ENCODE data around the gene SMAD9.

Gene SMAD9

GRCh38 chr13:36919833-36920615 is at the start of gene SMAD9:
Gene SMAD9, minus strand, starts transcription at chr13:36920238. Its CDS starts 40,549 bp downstream, at chr13:36879689.
- H3K4me1 Mint-ChIP-seq (ENCODE audit: low read depth), result peaks cover 12% of the 10 kb centered on the region
- H3K27me3 Mint-ChIP-seq, result peaks cover 45% of the 10 kb centered on the region
- H3K9me3 Mint-ChIP-seq (ENCODE audit: low read depth), result no peaks in the 10 kb centered on the region
- H3K4me3 Mint-ChIP-seq, result peak within 1 kb of the TSS; percentile 75
- no peaks in the 10 kb centered on the region for H3K36me3 Mint-ChIP-seq
- no peak within 1 kb of the TSS for H3K27ac Mint-ChIP-seq

- Mint-ChIP-seq H3K9me3 (ENCODE audit: low read depth) (no peaks in the 10 kb centered on the region), H3K4me1 (ENCODE audit: low read depth) (peaks cover 6% of the 10 kb centered on the region), H3K27me3 (no peaks in the 10 kb centered on the region), H3K27ac (no peak overlapping the region), H3K36me3 (peaks cover 10% of the 10 kb centered on the region), H3K4me3 (no peak overlapping the region)
These were observed 46.4 kb upstream of the SMAD9 start for GRCh38 chr13:36966404-36966803.

- no peak overlapping the region for H3K4me3 Mint-ChIP-seq
- H3K36me3 Mint-ChIP-seq, result peaks cover 10% of the 10 kb centered on the region
- no peaks in the 10 kb centered on the region for H3K9me3 Mint-ChIP-seq (ENCODE audit: low read depth)
- peaks cover 6% of the 10 kb centered on the region for H3K4me1 Mint-ChIP-seq (ENCODE audit: low read depth)
- no peak overlapping the region for H3K27ac Mint-ChIP-seq
- no peaks in the 10 kb centered on the region for H3K27me3 Mint-ChIP-seq
These were observed 45.7 kb upstream of the SMAD9 start for GRCh38 chr13:36965767-36966166.

GRCh38 chr13:36959456-36960116 is 39.5 kb upstream of the SMAD9 start:
- no peaks in the 10 kb centered on the region for H3K9me3 Mint-ChIP-seq (ENCODE audit: low read depth)
- no peaks in the 10 kb centered on the region for H3K27me3 Mint-ChIP-seq
- peaks cover 10% of the 10 kb centered on the region for H3K4me1 Mint-ChIP-seq (ENCODE audit: low read depth)
- no peak overlapping the region for H3K27ac Mint-ChIP-seq
- peaks cover 12% of the 10 kb centered on the region for H3K36me3 Mint-ChIP-seq
- no peak overlapping the region for H3K4me3 Mint-ChIP-seq

GRCh38 chr13:36954542-36954941 is 34.5 kb upstream of the SMAD9 start:
- H3K27ac Mint-ChIP-seq, result no peak overlapping the region
- H3K4me3 Mint-ChIP-seq, result no peak overlapping the region
- no peaks in the 10 kb centered on the region for H3K9me3 Mint-ChIP-seq (ENCODE audit: low read depth)
- no peaks in the 10 kb centered on the region for H3K27me3 Mint-ChIP-seq
- H3K36me3 Mint-ChIP-seq, result peaks cover 19% of the 10 kb centered on the region
- H3K4me1 Mint-ChIP-seq (ENCODE audit: low read depth), result peaks cover 6% of the 10 kb centered on the region

GRCh38 chr13:36950920-36951319 is 30.9 kb upstream of the SMAD9 start:
- no peaks in the 10 kb centered on the region for H3K9me3 Mint-ChIP-seq (ENCODE audit: low read depth)
- no peak overlapping the region for H3K4me3 Mint-ChIP-seq
- H3K36me3 Mint-ChIP-seq, result peaks cover 29% of the 10 kb centered on the region
- no peak overlapping the region for H3K27ac Mint-ChIP-seq
- H3K4me1 Mint-ChIP-seq (ENCODE audit: low read depth), result no peaks in the 10 kb centered on the region
- H3K27me3 Mint-ChIP-seq, result no peaks in the 10 kb centered on the region

- Mint-ChIP-seq H3K36me3 (peaks cover 31% of the 10 kb centered on the region), H3K27me3 (no peaks in the 10 kb centered on the region), H3K27ac (no peak overlapping the region), H3K9me3 (ENCODE audit: low read depth) (no peaks in the 10 kb centered on the region), H3K4me3 (no peak overlapping the region), H3K4me1 (ENCODE audit: low read depth) (no peaks in the 10 kb centered on the region)
These were observed 30.3 kb upstream of the SMAD9 start for GRCh38 chr13:36950330-36950729.

- no peaks in the 10 kb centered on the region for H3K27me3 Mint-ChIP-seq
- no peak overlapping the region for H3K27ac Mint-ChIP-seq
- H3K4me3 Mint-ChIP-seq, result no peak overlapping the region
- H3K36me3 Mint-ChIP-seq, result peaks cover 18% of the 10 kb centered on the region
- peaks cover 18% of the 10 kb centered on the region for H3K9me3 Mint-ChIP-seq (ENCODE audit: low read depth)
- no peaks in the 10 kb centered on the region for H3K4me1 Mint-ChIP-seq (ENCODE audit: low read depth)
These were observed 25.0 kb upstream of the SMAD9 start for GRCh38 chr13:36945078-36945477.

GRCh38 chr13:36925603-36926002 is 5.6 kb upstream of the SMAD9 start:
- peaks cover 3% of the 10 kb centered on the region for H3K4me1 Mint-ChIP-seq (ENCODE audit: low read depth)
- H3K36me3 Mint-ChIP-seq, result no peaks in the 10 kb centered on the region
- no peaks in the 10 kb centered on the region for H3K9me3 Mint-ChIP-seq (ENCODE audit: low read depth)
- peaks cover 33% of the 10 kb centered on the region for H3K27me3 Mint-ChIP-seq
- no peak overlapping the region for H3K4me3 Mint-ChIP-seq
- no peak overlapping the region for H3K27ac Mint-ChIP-seq

- no peak overlapping the region for H3K27ac Mint-ChIP-seq
These were observed 4.0 kb upstream of the SMAD9 start for GRCh38 chr13:36924001-36924400.

GRCh38 chr13:36921631-36922301 is 1.7 kb upstream of the SMAD9 start:
- H3K4me3 Mint-ChIP-seq, result no peak overlapping the region
- peaks cover 36% of the 10 kb centered on the region for H3K27me3 Mint-ChIP-seq
- H3K9me3 Mint-ChIP-seq (ENCODE audit: low read depth), result no peaks in the 10 kb centered on the region
- H3K27ac Mint-ChIP-seq, result no peak overlapping the region
- H3K36me3 Mint-ChIP-seq, result no peaks in the 10 kb centered on the region
- peaks cover 12% of the 10 kb centered on the region for H3K4me1 Mint-ChIP-seq (ENCODE audit: low read depth)

More at GRCh38 chr13:36924001-36924400, 4.0 kb upstream of the SMAD9 start:
- H3K4me1 Mint-ChIP-seq (ENCODE audit: low read depth), result peaks cover 8% of the 10 kb centered on the region
- no peaks in the 10 kb centered on the region for H3K9me3 Mint-ChIP-seq (ENCODE audit: low read depth)
- H3K27me3 Mint-ChIP-seq, result peaks cover 32% of the 10 kb centered on the region
- H3K36me3 Mint-ChIP-seq, result no peaks in the 10 kb centered on the region
- H3K4me3 Mint-ChIP-seq, result no peak overlapping the region

GRCh38 chr13:36920616-36921185 is 663 bp upstream of the SMAD9 start:
- Mint-ChIP-seq H3K4me3 (peak overlapping the region; percentile 75), H3K27ac (no peak overlapping the region), H3K4me1 (ENCODE audit: low read depth) (peaks cover 12% of the 10 kb centered on the region), H3K27me3 (peaks cover 43% of the 10 kb centered on the region), H3K36me3 (no peaks in the 10 kb centered on the region), H3K9me3 (ENCODE audit: low read depth) (no peaks in the 10 kb centered on the region)

- H3K4me3 Mint-ChIP-seq, result peak overlapping the region; percentile 66
- no peak overlapping the region for H3K27ac Mint-ChIP-seq
- H3K4me1 Mint-ChIP-seq (ENCODE audit: low read depth), result peaks cover 12% of the 10 kb centered on the region
- peaks cover 42% of the 10 kb centered on the region for H3K27me3 Mint-ChIP-seq
- no peaks in the 10 kb centered on the region for H3K9me3 Mint-ChIP-seq (ENCODE audit: low read depth)
- no peaks in the 10 kb centered on the region for H3K36me3 Mint-ChIP-seq
These were observed 736 bp downstream of the SMAD9 start for GRCh38 chr13:36919171-36919832.

- peak overlapping the region; percentile 66 for H3K4me3 Mint-ChIP-seq
- no peaks in the 10 kb centered on the region for H3K36me3 Mint-ChIP-seq
- no peak overlapping the region for H3K27ac Mint-ChIP-seq
- H3K4me1 Mint-ChIP-seq (ENCODE audit: low read depth), result peaks cover 12% of the 10 kb centered on the region
- peaks cover 42% of the 10 kb centered on the region for H3K27me3 Mint-ChIP-seq
- no peaks in the 10 kb centered on the region for H3K9me3 Mint-ChIP-seq (ENCODE audit: low read depth)
These were observed 1.5 kb downstream of the SMAD9 start for GRCh38 chr13:36918246-36919131.
